Stimulated activated CD8-positive, alpha-beta memory T cell treated with anti-CD3 and anti-CD28 coated beads, Interleukin-4, amount 100 ng/mL, for 24 hours (primary cell): ENCODE data around the gene NRAS.

Experiments used
- DNase-seq: peaks from one replicate; pipeline ENCODE4 v3.0.0-alpha.2; 2020; ENCODE audit warnings: low read depth

NRAS gene

GRCh38 chr1:114725230-114725629 is 8.7 kb upstream of the NRAS start:
- no peak for DNase-seq

- no peak for DNase-seq
Measured at GRCh38 chr1:114723915-114724314, 7.3 kb upstream of the NRAS start.

- no peak for DNase-seq
Measured at GRCh38 chr1:114723457-114723856, 6.9 kb upstream of the NRAS start.

GRCh38 chr1:114720492-114720891 is 3.9 kb upstream of the NRAS start:
- DNase-seq = no peak

- DNase-seq = no peak
Measured at GRCh38 chr1:114719424-114719787, 2.8 kb upstream of the NRAS start.

GRCh38 chr1:114718661-114719423 is 2.3 kb upstream of the NRAS start:
- DNase-seq = no peak

GRCh38 chr1:114715952-114716303 is 643 bp downstream of the NRAS start:
- DNase-seq = no peak

- no peak for DNase-seq
Measured at GRCh38 chr1:114712977-114713376, 3.6 kb downstream of the NRAS start.

- DNase-seq = no peak
Measured at GRCh38 chr1:114710360-114710759, 6.2 kb downstream of the NRAS start.

- no peak for DNase-seq
Measured at GRCh38 chr1:114707604-114708003, 9.0 kb downstream of the NRAS start.

GRCh38 chr1:114703242-114703641 is 13.3 kb downstream of the NRAS start:
- DNase-seq = no peak

- no peak for DNase-seq
Measured at GRCh38 chr1:114702737-114703136, 13.8 kb downstream of the NRAS start.

- no peak for DNase-seq
Measured at GRCh38 chr1:114701931-114702330, 14.6 kb downstream of the NRAS start.

- no peak for DNase-seq
Measured at GRCh38 chr1:114700036-114700600, 16.5 kb downstream of the NRAS start.

GRCh38 chr1:114696810-114697209 is 19.8 kb downstream of the NRAS start:
- DNase-seq = no peak

GRCh38 chr1:114695430-114696058 is 21.0 kb downstream of the NRAS start, which contains the start of gene AMPD1:
TSS of gene AMPD1 (minus strand) at chr1:114695546. CDS start at chr1:114695471, 75 bp downstream.
- DNase-seq = no peak

GRCh38 chr1:114694540-114695310 is 21.8 kb downstream of the NRAS start:
- no peak for DNase-seq

GRCh38 chr1:114692947-114693346 is 23.6 kb downstream of the NRAS start:
- DNase-seq = no peak

- no peak for DNase-seq
Measured at GRCh38 chr1:114691061-114691460, 25.5 kb downstream of the NRAS start.

GRCh38 chr1:114690148-114690547 is 26.4 kb downstream of the NRAS start:
- no peak for DNase-seq

- DNase-seq = no peak
Measured at GRCh38 chr1:114688526-114688925, 28.0 kb downstream of the NRAS start.

- DNase-seq = no peak
Measured at GRCh38 chr1:114685851-114686250, 30.7 kb downstream of the NRAS start.

GRCh38 chr1:114677691-114678090 is 38.9 kb downstream of the NRAS start:
- no peak for DNase-seq
